NCI-H146 treated with DMSO at 0.1 percent for 48 hours (cell line): ENCODE data around the gene ALG2.
A peak's percentile ranks its signal among the peaks of the same experiment; 100 is the strongest.

ENCODE experiments used
- DNase-seq: peaks from one replicate; lab custom pipeline; 2025; ENCODE audit not compliant: unreplicated experiment; lab: John Stamatoyannopoulos, UW

ALG2 gene

GRCh38 chr9:99173570-99174504 is 47.9 kb downstream of the ALG2 start:
- DNase-seq: peak; percentile 3

DNA sequence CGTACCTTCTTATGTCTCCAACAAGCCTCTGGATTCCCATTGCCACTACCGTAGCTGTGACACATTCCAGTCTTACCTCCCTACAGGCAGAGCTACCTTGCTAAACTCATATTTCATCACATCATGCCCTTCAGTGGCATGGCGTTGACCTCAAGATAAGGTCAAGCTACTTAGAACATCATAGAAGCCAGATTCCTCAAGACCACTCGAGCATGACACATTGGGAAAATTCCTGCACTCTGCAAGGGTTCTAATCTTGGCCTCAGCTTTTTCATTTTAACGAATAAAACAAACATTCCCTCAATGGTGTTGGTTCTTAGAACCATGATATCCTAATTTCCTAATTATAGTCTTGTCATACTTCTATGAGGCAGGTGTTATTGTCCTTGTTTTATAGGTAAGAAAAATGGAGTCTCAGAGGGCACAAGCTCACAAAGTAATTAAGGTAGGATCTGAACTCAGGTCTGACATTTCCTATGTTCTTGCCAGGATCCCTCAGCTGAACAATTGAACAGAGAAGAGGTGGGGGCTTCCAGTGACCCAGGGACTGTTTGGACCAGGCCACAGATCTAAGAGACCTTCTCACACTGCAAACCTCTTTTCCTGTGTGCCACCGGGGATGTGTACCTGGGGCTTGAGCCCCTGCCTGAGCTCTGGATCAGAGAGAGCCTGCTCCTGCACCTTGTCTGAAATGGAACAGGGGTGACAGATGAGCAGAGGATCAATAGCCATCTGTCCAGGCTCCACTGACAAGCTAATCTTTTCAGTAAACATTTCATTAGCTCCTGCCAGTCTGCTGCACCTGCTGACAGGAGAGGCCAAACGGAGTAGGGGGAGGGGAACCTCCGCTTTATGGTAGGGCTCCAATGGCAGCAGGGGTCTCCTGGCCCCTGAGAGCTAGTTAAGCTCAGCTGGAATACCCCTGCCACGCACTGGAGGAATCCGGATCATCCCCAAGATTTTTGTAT is 49.3 kb downstream of the ALG2 start:
- DNase-seq: peak; percentile 69

DNA sequence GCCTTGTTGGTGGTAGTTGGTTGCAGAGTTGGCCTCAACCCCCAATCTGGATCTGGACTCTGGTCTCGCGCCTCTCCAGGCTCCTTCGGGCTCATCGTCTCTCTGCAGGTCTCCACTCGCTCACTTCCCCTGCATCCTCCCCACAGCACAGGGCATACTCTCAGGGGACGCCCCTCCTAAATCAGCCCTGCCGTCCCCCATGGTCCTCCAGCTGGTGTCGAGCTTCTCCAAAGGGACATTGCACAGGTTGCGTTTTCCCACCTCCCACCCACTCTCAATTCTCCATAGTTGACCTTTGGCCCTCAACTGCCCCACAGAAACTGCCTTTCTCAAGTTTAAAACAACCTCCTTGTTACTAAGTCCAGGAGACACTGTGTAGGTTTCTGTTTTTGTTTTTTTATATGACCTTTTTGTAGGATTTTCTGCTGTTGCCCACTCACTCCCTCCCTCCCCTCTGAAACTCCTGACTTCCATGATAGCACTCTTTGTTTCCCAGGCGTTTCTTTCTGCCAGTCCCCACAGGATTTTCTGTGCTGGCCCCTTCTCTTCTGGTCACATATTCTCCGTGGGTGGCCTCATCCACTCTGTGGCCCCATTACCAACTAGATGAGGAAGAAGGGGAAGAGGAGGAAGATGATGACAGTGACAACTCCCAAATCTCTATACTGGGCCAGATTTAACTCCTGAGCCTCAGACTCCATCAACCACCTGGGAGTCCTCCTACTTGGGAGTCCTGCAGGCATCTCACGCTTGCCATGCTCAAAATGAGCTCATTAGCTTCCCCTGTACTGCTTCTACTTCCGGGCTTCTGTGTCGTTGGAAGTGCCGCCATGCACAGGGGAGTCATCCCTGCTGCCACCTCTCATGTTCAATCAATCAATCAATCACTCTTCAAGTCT is 50.3 kb downstream of the ALG2 start:
- no peak for DNase-seq

DNA sequence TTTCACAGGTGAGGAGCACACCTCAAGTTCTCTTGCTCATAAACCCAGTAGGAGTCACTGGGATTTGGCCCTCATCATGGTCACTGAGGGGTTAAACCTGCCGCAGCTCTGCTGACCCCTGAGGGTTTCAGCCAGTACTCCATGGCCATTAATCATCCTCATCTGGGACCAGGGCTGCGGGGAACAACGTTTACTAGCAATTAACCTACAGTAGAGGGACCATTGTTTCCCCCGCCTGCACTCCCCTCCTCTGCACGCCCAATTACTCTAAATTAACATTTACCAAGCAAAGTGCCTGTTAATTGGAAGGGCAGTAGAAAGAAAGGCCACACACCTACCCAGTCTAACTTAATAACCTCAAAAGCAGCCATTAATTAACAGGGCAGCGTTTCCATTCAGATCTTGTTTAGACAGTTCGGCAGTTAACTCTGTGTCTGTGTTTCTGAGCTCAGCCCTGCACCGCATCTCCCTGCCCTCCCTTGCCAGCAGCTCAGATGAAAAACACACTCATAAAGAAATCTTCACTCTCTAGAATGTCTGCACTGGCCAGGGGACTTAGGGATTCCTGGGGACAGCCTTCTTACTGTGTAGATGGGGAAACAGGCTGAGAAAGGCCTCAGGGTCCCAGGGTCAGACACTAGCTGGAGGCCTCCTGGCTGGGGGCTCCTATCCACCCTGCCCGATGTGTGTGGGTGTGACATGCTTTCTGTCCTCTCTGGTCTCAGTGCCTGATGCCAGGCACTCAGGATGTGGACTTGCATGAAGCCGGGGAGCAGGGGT is 51.6 kb downstream of the ALG2 start:
- DNase-seq: peak; percentile 93

DNA sequence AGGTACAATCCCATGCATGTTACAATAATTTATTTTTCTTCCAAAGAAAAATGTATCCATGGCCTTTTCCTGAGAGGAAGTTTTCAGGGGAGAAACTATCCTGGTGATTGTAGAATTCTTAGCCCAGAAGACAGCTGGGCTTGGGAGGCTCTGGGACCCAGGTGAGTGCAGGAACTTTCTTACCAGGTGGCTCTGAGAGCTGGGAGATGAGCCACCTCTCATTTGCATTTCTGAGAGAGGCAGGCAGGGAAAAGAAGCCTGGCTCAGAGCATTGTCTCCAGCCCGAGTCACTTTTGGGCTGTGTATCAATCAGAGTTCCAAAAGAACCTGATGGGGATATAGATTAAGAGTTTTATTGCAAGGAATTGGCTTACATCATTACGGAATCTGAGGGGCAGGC is 52.7 kb downstream of the ALG2 start:
- DNase-seq: no peak

DNA sequence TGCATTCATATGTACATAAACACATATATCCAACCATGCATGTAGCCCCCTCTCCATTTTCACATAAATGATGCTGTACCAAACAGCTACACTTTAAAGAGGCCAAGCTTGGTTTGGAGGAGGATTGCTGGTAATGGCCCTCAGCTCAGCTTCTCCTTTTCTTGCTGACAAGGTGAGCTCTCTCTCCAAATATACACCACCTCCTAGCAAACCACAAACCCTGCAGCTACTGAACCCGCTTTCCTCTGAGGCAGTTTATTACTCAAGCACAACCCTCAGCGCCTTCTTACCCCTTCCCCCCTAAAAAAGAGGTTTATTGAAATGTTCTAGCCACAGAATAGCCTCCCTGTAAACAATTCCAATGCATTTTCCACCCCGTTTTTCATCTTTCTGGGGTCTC is 54.0 kb downstream of the ALG2 start:
- DNase-seq: no peak

DNA sequence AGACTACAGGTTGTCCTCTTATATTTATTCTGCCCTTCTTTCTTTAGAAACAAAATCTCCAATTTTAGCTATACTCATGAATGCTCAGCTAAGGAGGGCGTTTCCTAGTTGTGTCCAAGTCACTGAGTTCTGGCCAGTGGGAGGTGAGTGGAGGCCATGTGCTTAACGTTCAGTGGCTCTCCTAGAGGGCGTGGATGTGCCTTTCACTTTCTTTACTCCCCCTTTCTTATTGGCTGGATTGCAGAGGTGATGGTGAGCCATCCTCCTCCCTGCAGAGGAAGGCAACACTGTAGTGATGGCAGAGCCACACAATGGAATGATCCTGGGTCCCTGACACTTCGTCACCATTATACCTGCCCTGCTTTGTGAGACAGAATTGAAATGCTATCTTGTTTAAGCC is 54.6 kb downstream of the ALG2 start:
- DNase-seq: no peak
